Measurements from ENCODE around the gene GRIPAP1.
"Not testable (repeated sequence)": the region's sequence is repeated elsewhere in the genome, so short reads cannot be mapped to it uniquely, and the experiment has no call there.

The GRIPAP1 gene

GRCh38 chrX:48989483-48989882, 12.6 kb downstream of the GRIPAP1 start:
- Histone ChIP-seq H3K9me3 (replicated peaks; ENCODE audit: low read length) (no peaks in the 10 kb centered on the region), H3K9ac (ENCODE audit: low read depth, low read length) (no peak overlapping the region), H3K36me3 (ENCODE audit: insufficient read depth, low read length) (peaks cover 5% of the 10 kb centered on the region), H3K4me1 (ENCODE audit: control insufficient read depth, insufficient read depth, low read length) (no peaks in the 10 kb centered on the region), H3K27me3 (ENCODE audit: control insufficient read depth, insufficient read depth, low read length) (no peaks in the 10 kb centered on the region), H3K4me2 (ENCODE audit: low read length) (no peak overlapping the region), H3K4me3 (ENCODE audit: low read length) (no peak overlapping the region)

- Histone ChIP-seq H3K27me3 (ENCODE audit: control insufficient read depth, insufficient read depth, low read length) (no peaks in the 10 kb centered on the region), H3K4me1 (ENCODE audit: control insufficient read depth, insufficient read depth, low read length) (no peaks in the 10 kb centered on the region), H3K9me3 (replicated peaks; ENCODE audit: low read length) (no peaks in the 10 kb centered on the region), H3K9ac (ENCODE audit: low read depth, low read length) (no peak overlapping the region), H3K4me2 (ENCODE audit: low read length) (no peak overlapping the region), H3K4me3 (ENCODE audit: low read length) (no peak overlapping the region), H3K36me3 (ENCODE audit: insufficient read depth, low read length) (peaks cover 14% of the 10 kb centered on the region)
Measured at GRCh38 chrX:48983896-48984295, 18.2 kb downstream of the GRIPAP1 start.

GRCh38 chrX:48983081-48983480, 19.0 kb downstream of the GRIPAP1 start:
- Histone ChIP-seq H3K4me1 (ENCODE audit: control insufficient read depth, insufficient read depth, low read length) (no peaks in the 10 kb centered on the region), H3K9ac (ENCODE audit: low read depth, low read length) (no peak overlapping the region), H3K4me2 (ENCODE audit: low read length) (no peak overlapping the region), H3K4me3 (ENCODE audit: low read length) (no peak overlapping the region), H3K36me3 (ENCODE audit: insufficient read depth, low read length) (peaks cover 18% of the 10 kb centered on the region), H3K9me3 (replicated peaks; ENCODE audit: low read length) (no peaks in the 10 kb centered on the region), H3K27me3 (ENCODE audit: control insufficient read depth, insufficient read depth, low read length) (no peaks in the 10 kb centered on the region)

- H3K4me2 ChIP-seq (ENCODE audit: low read length) = no peak overlapping the region
- peaks cover 21% of the 10 kb centered on the region for H3K36me3 ChIP-seq (ENCODE audit: insufficient read depth, low read length)
- no peak overlapping the region for H3K9ac ChIP-seq (ENCODE audit: low read depth, low read length)
- no peaks in the 10 kb centered on the region for H3K4me1 ChIP-seq (ENCODE audit: control insufficient read depth, insufficient read depth, low read length)
- H3K4me3 ChIP-seq (ENCODE audit: low read length) = no peak overlapping the region
- H3K9me3 ChIP-seq (replicated peaks; ENCODE audit: low read length) = no peaks in the 10 kb centered on the region
- no peaks in the 10 kb centered on the region for H3K27me3 ChIP-seq (ENCODE audit: control insufficient read depth, insufficient read depth, low read length)
Measured at GRCh38 chrX:48981178-48981577, 20.9 kb downstream of the GRIPAP1 start.

GRCh38 chrX:48980341-48980740, 21.7 kb downstream of the GRIPAP1 start:
- H3K9ac ChIP-seq (ENCODE audit: low read depth, low read length); H3K27me3 ChIP-seq (ENCODE audit: control insufficient read depth, insufficient read depth, low read length); H3K4me2 ChIP-seq (ENCODE audit: low read length); H3K4me3 ChIP-seq (ENCODE audit: low read length); H3K4me1 ChIP-seq (ENCODE audit: control insufficient read depth, insufficient read depth, low read length); H3K9me3 ChIP-seq (replicated peaks; ENCODE audit: low read length): not testable (repeated sequence)
- H3K36me3 ChIP-seq (ENCODE audit: insufficient read depth, low read length) = peaks cover 25% of the 10 kb centered on the region

GRCh38 chrX:48978226-48978625, 23.8 kb downstream of the GRIPAP1 start:
- Histone ChIP-seq H3K4me3 (ENCODE audit: low read length) (no peak overlapping the region), H3K4me1 (ENCODE audit: control insufficient read depth, insufficient read depth, low read length) (no peaks in the 10 kb centered on the region), H3K27me3 (ENCODE audit: control insufficient read depth, insufficient read depth, low read length) (no peaks in the 10 kb centered on the region), H3K9me3 (replicated peaks; ENCODE audit: low read length) (no peaks in the 10 kb centered on the region), H3K9ac (ENCODE audit: low read depth, low read length) (no peak overlapping the region), H3K36me3 (ENCODE audit: insufficient read depth, low read length) (peaks cover 19% of the 10 kb centered on the region), H3K4me2 (ENCODE audit: low read length) (no peak overlapping the region)

GRCh38 chrX:48976086-48976485, 26.0 kb downstream of the GRIPAP1 start:
- Histone ChIP-seq H3K4me2 (ENCODE audit: low read length) (no peak overlapping the region), H3K9me3 (replicated peaks; ENCODE audit: low read length) (no peaks in the 10 kb centered on the region), H3K4me1 (ENCODE audit: control insufficient read depth, insufficient read depth, low read length) (peaks cover 14% of the 10 kb centered on the region), H3K36me3 (ENCODE audit: insufficient read depth, low read length) (peaks cover 13% of the 10 kb centered on the region), H3K27me3 (ENCODE audit: control insufficient read depth, insufficient read depth, low read length) (no peaks in the 10 kb centered on the region), H3K9ac (ENCODE audit: low read depth, low read length) (no peak overlapping the region), H3K4me3 (ENCODE audit: low read length) (no peak overlapping the region)

GRCh38 chrX:48975541-48975940, 26.5 kb downstream of the GRIPAP1 start:
- Histone ChIP-seq H3K9me3 (replicated peaks; ENCODE audit: low read length) (no peaks in the 10 kb centered on the region), H3K9ac (ENCODE audit: low read depth, low read length) (no peak overlapping the region), H3K36me3 (ENCODE audit: insufficient read depth, low read length) (peaks cover 13% of the 10 kb centered on the region), H3K4me1 (ENCODE audit: control insufficient read depth, insufficient read depth, low read length) (peaks cover 14% of the 10 kb centered on the region), H3K4me2 (ENCODE audit: low read length) (no peak overlapping the region), H3K27me3 (ENCODE audit: control insufficient read depth, insufficient read depth, low read length) (no peaks in the 10 kb centered on the region), H3K4me3 (ENCODE audit: low read length) (no peak overlapping the region)

- Histone ChIP-seq H3K4me2 (ENCODE audit: low read length) (no peak overlapping the region), H3K9me3 (replicated peaks; ENCODE audit: low read length) (no peaks in the 10 kb centered on the region), H3K4me3 (ENCODE audit: low read length) (no peak overlapping the region), H3K36me3 (ENCODE audit: insufficient read depth, low read length) (peaks cover 13% of the 10 kb centered on the region), H3K9ac (ENCODE audit: low read depth, low read length) (no peak overlapping the region), H3K4me1 (ENCODE audit: control insufficient read depth, insufficient read depth, low read length) (peaks cover 14% of the 10 kb centered on the region), H3K27me3 (ENCODE audit: control insufficient read depth, insufficient read depth, low read length) (no peaks in the 10 kb centered on the region)
Measured at GRCh38 chrX:48975041-48975440, 27.0 kb downstream of the GRIPAP1 start.

- Histone ChIP-seq H3K4me1 (ENCODE audit: control insufficient read depth, insufficient read depth, low read length) (peaks cover 14% of the 10 kb centered on the region), H3K27me3 (ENCODE audit: control insufficient read depth, insufficient read depth, low read length) (no peaks in the 10 kb centered on the region), H3K9me3 (replicated peaks; ENCODE audit: low read length) (no peaks in the 10 kb centered on the region), H3K4me2 (ENCODE audit: low read length) (no peak overlapping the region), H3K4me3 (ENCODE audit: low read length) (no peak overlapping the region), H3K9ac (ENCODE audit: low read depth, low read length) (no peak overlapping the region), H3K36me3 (ENCODE audit: insufficient read depth, low read length) (peaks cover 13% of the 10 kb centered on the region)
Measured at GRCh38 chrX:48974574-48974973, 27.5 kb downstream of the GRIPAP1 start.

- Histone ChIP-seq H3K36me3 (ENCODE audit: insufficient read depth, low read length) (peaks cover 13% of the 10 kb centered on the region), H3K9ac (ENCODE audit: low read depth, low read length) (no peak overlapping the region), H3K4me2 (ENCODE audit: low read length) (no peak overlapping the region), H3K4me1 (ENCODE audit: control insufficient read depth, insufficient read depth, low read length) (peaks cover 14% of the 10 kb centered on the region), H3K9me3 (replicated peaks; ENCODE audit: low read length) (no peaks in the 10 kb centered on the region), H3K27me3 (ENCODE audit: control insufficient read depth, insufficient read depth, low read length) (no peaks in the 10 kb centered on the region), H3K4me3 (ENCODE audit: low read length) (no peak overlapping the region)
Measured at GRCh38 chrX:48974033-48974432, 28.0 kb downstream of the GRIPAP1 start.

- Histone ChIP-seq H3K4me2 (ENCODE audit: low read length) (peak overlapping the region; percentile 71), H3K9ac (ENCODE audit: low read depth, low read length) (no peak overlapping the region), H3K27me3 (ENCODE audit: control insufficient read depth, insufficient read depth, low read length) (no peaks in the 10 kb centered on the region), H3K36me3 (ENCODE audit: insufficient read depth, low read length) (peaks cover 6% of the 10 kb centered on the region), H3K4me3 (ENCODE audit: low read length) (peak overlapping the region; percentile 43), H3K9me3 (replicated peaks; ENCODE audit: low read length) (no peaks in the 10 kb centered on the region), H3K4me1 (ENCODE audit: control insufficient read depth, insufficient read depth, low read length) (peaks cover 18% of the 10 kb centered on the region)
Measured at GRCh38 chrX:48972220-48973164, 29.6 kb downstream of the GRIPAP1 start.
